GM19351 (cell line): ENCODE measurements around the gene CXCL13.
"Not testable (repeated sequence)": the region's sequence is repeated elsewhere in the genome, so short reads cannot be mapped to it uniquely, and the experiment has no call there.

Experiments
- ATAC-seq: cut with Tn5 transposase; IDR thresholded peaks from one replicate; pipeline ENCODE4 v1.9.1; 2021; ENCODE audit warnings: mild to moderate bottlenecking, moderate library complexity; ENCODE audit not compliant: unreplicated experiment

CXCL13 gene

GRCh38 chr4:77600521-77601451 lies 4.8 kb upstream of the CXCL13 start:
- ATAC-seq, result peak; percentile 70

- ATAC-seq, result no peak
These were observed 3.9 kb upstream of the CXCL13 start for GRCh38 chr4:77601614-77602187.

GRCh38 chr4:77613267-77613666 lies 7.6 kb downstream of the CXCL13 start:
- ATAC-seq, result no peak

- no peak for ATAC-seq
These were observed 9.5 kb downstream of the CXCL13 start for GRCh38 chr4:77615153-77615552.

GRCh38 chr4:77617203-77617602 lies 11.6 kb downstream of the CXCL13 start:
- ATAC-seq, result no peak

- ATAC-seq, result peak; percentile 91
These were observed 13.0 kb downstream of the CXCL13 start for GRCh38 chr4:77618383-77619241.

GRCh38 chr4:77619408-77619807 lies 13.8 kb downstream of the CXCL13 start:
- no peak for ATAC-seq

GRCh38 chr4:77621254-77621653 lies 15.6 kb downstream of the CXCL13 start:
- ATAC-seq, result no peak

- ATAC-seq, result no peak
These were observed 17.5 kb downstream of the CXCL13 start for GRCh38 chr4:77623091-77623490.

GRCh38 chr4:77624213-77624612 lies 18.6 kb downstream of the CXCL13 start:
- ATAC-seq, result no peak

GRCh38 chr4:77625485-77625884 lies 19.9 kb downstream of the CXCL13 start:
- ATAC-seq, result no peak

- ATAC-seq, result peak; percentile 91
These were observed 24.3 kb downstream of the CXCL13 start for GRCh38 chr4:77629885-77630284.

- ATAC-seq, result no peak
These were observed 25.7 kb downstream of the CXCL13 start for GRCh38 chr4:77631276-77631675.

- ATAC-seq, result no peak
These were observed 28.6 kb downstream of the CXCL13 start for GRCh38 chr4:77634132-77634785.

GRCh38 chr4:77635246-77635645 lies 29.6 kb downstream of the CXCL13 start:
- ATAC-seq, result no peak

- ATAC-seq, result no peak
These were observed 30.3 kb downstream of the CXCL13 start for GRCh38 chr4:77635876-77636275.

GRCh38 chr4:77636902-77637301 lies 31.3 kb downstream of the CXCL13 start:
- no peak for ATAC-seq

GRCh38 chr4:77644069-77644468 lies 38.4 kb downstream of the CXCL13 start:
- ATAC-seq, result not testable (repeated sequence)

GRCh38 chr4:77650787-77651186 lies 45.2 kb downstream of the CXCL13 start:
- ATAC-seq, result no peak

GRCh38 chr4:77651820-77652219 lies 46.2 kb downstream of the CXCL13 start:
- ATAC-seq, result no peak
